ENCODE results near the gene SP5.

GRCh38 chr2:170733798-170734600 is 18.9 kb downstream of the SP5 start:
- TF ChIP-seq, protein P1, sequence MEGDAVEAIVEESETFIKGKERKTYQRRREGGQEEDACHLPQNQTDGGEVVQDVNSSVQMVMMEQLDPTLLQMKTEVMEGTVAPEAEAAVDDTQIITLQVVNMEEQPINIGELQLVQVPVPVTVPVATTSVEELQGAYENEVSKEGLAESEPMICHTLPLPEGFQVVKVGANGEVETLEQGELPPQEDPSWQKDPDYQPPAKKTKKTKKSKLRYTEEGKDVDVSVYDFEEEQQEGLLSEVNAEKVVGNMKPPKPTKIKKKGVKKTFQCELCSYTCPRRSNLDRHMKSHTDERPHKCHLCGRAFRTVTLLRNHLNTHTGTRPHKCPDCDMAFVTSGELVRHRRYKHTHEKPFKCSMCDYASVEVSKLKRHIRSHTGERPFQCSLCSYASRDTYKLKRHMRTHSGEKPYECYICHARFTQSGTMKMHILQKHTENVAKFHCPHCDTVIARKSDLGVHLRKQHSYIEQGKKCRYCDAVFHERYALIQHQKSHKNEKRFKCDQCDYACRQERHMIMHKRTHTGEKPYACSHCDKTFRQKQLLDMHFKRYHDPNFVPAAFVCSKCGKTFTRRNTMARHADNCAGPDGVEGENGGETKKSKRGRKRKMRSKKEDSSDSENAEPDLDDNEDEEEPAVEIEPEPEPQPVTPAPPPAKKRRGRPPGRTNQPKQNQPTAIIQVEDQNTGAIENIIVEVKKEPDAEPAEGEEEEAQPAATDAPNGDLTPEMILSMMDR (IDR thresholded peaks at IDR 0.05; ENCODE audit: insufficient read depth, low read length, poor library complexity, severe bottlenecking): no peak
- no peak for TF ChIP-seq EZH2phosphoT487 (conservative IDR thresholded peaks at IDR 0.05; ENCODE audit: low read length)

Data from SU-DHL-6 (cell line).